GM21786 (cell line): Measurements from ENCODE around the gene CCPG1.

Source experiments
- ATAC-seq: cut with Tn5 transposase; IDR thresholded peaks from one replicate; pipeline ENCODE4 v1.9.1; 2021; ENCODE audit not compliant: unreplicated experiment

The CCPG1 gene

DNA sequence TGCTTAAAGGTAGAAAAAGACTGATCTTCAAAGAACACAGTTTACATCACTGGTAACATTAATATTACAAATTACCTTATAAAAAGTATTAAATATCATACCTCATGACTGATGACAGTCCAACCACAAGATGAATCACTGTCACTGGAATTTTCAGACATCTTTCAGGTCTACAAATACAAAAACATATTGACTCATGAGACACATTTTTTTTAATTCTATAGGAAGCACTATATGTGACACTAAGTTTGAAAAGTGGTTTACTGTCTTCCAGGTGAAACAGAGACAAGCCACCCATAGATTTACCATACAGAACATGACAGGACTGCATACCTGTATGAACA lies 18.9 kb downstream of the CCPG1 start:
- ATAC-seq: no peak

- ATAC-seq: no peak
Measured at GRCh38 chr15:55387027-55387426, 21.1 kb downstream of the CCPG1 start.

GRCh38 chr15:55383687-55384086 lies 24.5 kb downstream of the CCPG1 start:
- no peak for ATAC-seq

GRCh38 chr15:55381595-55381994 lies 26.6 kb downstream of the CCPG1 start:
- no peak for ATAC-seq

- no peak for ATAC-seq
Measured at GRCh38 chr15:55379095-55379494, 29.1 kb downstream of the CCPG1 start.

- ATAC-seq: peak; percentile 64
Measured at GRCh38 chr15:55372701-55373440, 35.3 kb downstream of the CCPG1 start.

DNA sequence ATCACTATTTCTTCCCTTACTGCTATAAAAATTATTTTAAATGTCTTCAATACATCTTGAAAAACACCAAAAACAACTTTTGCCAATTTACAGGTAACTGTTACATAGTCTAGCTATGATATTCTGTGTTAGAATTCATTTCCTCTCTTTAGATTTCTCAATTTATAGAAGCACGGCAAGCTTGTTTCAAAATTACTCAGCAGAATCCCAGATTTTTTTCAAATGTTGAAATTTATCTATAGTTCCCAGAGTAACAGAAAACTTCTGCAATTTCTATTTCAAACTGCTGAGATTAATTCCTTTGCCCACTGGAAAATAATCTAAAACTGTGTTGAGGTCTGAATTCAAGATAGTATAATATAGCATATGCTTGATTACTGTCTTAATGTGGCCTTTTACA lies 41.2 kb downstream of the CCPG1 start:
- no peak for ATAC-seq

- ATAC-seq: no peak
Measured at GRCh38 chr15:55362641-55363040, 45.5 kb downstream of the CCPG1 start.

DNA sequence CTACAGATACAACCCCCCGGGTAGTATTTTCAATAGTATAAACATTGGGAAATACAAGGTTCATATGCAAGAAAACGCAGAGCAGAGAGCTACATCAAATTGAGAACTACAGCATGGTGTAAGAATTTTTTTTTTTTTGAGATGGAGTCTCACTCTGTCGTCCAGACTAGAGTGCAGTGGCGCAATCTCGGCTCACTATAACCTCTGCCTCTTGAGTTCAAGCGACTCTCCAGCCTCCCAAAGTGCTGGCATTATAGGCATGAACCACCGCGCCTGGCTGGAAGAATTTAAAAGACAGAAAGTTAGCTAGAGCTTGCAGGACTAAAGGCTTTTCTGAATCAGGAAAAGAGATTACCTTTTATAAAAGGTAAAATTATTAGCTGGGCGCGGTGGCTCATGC lies 47.1 kb downstream of the CCPG1 start:
- ATAC-seq: no peak

DNA sequence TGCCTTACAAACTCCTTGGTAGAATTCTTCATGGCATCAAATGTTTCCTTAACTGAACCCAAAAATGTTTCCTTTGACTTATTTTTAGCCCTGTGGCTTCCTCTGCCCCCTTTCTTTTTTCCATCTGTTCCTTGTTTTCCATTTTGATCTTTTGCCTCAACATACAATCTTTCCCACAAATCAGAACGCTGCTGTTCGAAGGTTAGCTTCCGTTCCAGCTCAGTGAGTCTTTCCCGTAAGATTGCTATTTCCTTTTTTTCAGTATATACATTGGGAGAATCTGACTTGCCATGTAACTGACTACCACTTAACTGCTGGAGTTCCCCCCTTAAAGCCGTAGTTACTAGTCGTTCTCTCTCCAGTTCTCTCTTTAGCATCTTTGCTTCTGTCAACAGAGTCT lies 47.9 kb downstream of the CCPG1 start:
- no peak for ATAC-seq

- ATAC-seq: no peak
Measured at GRCh38 chr15:55358471-55358870, 49.7 kb downstream of the CCPG1 start.

DNA sequence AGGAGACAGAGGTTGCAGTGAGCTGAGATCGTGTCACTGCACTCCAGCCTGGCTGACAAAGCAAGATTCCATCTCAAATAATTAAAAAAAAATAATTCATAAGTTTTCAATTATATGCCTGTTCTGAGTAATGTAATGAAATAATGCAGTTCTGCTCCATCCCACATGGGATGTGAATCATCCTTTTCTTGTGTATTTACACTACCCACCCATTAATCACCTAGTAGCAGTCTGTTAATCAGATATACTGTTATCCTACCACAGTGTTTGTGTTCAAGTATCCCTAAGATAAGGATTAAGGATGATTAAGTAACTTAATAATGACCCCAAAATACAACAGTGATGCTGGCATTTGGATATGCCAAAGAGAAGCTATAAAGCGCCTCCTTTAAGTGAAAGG lies 50.4 kb downstream of the CCPG1 start:
- ATAC-seq: no peak

DNA sequence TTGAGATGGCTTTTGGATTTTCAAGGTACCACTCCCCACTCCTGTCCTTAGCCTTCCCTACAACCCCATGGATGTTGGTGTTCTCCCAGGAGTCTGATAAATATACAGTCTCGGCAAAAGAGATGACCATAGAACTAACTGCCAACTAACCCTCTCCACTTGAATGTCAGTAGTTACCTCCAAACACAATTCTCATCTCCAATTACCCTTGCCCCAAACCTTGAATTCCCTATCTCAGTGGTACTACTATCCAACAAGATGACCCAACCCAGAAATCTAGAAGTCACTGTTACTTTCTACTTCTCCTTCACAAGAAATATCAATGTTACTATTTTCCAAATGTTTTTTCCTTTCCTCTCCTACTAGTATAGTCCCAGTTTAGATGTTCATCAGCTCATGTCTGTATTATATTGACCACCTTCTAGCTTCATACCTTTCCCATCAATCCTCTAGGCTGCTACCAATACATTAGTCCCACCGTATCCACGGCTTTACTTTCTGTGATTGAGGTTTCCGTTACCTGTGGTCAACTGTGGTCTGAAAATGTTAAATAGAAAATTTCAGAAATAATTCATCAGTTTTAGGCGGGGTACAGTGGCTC lies 51.1 kb downstream of the CCPG1 start:
- ATAC-seq: no peak

- no peak for ATAC-seq
Measured at GRCh38 chr15:55353025-55353424, 55.1 kb downstream of the CCPG1 start.

DNA sequence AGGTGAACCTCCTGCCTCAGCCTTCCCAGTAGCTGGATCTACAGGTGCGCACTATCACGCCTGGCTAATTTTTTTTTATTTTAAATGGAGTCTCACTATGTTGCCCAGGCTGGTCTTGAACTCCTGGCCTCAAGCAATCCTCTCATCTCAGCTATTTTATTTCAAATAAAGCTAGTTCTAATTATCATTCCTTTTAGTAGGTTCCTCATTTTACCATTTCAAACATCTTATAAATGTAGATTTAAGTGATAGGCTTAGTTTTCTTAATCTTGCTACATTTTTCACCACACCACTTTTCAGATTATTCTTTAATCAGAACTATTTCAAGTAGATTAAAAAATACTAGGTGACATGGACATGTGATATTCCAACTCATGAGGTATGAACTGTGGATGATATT lies 58.9 kb downstream of the CCPG1 start:
- ATAC-seq: no peak

DNA sequence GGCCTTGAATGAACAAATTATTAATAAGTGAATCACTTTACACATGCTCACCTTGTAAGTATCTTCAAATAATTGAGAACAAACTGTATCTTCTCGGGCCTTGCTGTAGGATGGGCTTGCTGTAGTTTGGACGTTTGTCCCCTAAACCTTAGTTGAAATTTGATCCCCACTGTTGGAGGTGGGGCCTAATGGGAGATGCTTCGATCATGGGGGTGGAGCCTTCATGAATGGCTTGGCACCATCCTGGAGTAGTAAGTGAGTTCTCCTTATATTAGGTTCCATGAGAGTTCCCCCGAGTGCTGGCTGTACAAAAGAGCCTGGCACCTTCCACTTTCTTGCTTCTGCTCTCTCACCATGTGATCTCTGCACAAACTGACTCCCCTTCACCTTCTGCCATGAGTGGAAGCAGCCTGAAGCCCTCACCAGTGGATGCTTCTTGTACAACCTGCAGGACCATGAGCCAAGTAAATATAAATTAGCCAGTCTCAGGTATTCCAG lies 59.8 kb downstream of the CCPG1 start:
- no peak for ATAC-seq

DNA sequence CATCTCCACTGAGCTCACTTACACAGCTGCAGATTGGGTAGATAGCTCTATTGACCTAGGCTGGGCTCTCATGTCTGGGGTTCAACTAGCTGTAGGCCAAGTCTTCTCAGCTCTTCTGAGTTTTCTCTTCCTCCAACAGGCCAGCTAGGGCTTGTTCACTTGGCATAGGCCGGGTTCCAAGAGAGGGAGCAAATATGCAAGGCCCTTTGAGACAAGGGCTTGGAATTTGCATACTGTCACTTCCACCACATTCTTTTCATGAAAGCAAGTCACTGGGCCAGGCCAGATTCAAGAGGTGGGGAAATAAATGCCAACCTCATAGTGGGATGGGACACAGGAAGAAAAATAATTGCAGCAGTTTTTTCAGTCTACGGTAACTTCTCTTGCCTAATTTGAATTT lies 64.0 kb downstream of the CCPG1 start:
- ATAC-seq: no peak

DNA sequence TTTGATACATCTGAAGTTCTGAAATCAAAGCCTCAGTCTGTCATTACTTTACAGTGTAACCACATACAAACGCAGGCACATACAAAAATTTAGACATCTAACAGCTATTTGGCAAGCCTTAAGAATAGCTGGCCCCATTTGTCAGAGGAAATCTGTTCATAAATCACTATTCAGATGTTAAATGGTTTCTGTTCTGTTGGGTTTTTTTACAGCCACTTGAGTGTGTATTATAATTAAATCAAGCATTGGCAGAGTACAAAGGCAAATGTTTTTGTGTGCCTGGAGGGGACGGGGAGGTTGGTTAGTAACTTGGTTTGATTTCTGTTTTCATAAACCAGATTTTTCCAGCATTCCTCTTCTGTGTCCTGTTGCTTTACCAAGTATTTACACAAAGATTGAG lies 65.0 kb downstream of the CCPG1 start:
- no peak for ATAC-seq

DNA sequence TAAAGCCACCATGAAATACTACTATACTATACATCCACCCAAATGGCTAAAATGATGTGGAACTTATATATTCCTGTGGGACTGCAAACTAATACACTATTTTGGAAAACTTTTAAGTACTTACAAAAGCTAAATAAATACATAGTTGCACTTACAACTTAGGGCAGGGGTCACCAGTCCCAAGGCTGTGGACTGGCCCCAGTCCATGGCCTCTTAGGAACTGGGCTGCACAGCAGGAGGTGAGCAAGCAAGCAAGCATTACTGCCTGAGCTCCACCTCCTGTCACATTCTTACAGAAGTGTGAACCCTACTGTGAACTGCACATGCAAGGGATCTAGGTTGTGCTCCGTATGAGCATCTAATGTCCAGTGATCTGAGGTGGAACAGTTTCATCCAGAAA lies 71.0 kb downstream of the CCPG1 start:
- ATAC-seq: no peak

DNA sequence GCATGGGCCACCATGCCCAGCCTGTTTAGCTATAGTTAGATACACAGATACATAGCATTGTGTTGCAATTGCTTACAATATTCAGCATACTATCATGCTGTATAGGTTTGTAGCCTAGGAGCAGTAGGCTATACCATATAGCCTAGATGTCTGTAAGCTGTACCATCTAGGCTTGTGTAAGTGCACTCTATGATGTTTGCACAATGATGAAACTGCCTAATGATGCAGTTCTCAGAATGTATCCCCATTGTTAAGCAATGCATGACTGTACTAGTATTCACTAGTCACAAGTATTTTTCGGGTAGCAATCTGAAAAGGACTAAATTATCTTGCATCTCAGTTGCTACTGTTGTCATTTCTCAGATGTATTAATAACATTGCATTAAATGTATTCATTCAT lies 73.2 kb downstream of the CCPG1 start:
- ATAC-seq: no peak

GRCh38 chr15:55334371-55334770 lies 73.8 kb downstream of the CCPG1 start:
- ATAC-seq: no peak

- ATAC-seq: no peak
Measured at GRCh38 chr15:55327387-55327786, 80.8 kb downstream of the CCPG1 start.

DNA sequence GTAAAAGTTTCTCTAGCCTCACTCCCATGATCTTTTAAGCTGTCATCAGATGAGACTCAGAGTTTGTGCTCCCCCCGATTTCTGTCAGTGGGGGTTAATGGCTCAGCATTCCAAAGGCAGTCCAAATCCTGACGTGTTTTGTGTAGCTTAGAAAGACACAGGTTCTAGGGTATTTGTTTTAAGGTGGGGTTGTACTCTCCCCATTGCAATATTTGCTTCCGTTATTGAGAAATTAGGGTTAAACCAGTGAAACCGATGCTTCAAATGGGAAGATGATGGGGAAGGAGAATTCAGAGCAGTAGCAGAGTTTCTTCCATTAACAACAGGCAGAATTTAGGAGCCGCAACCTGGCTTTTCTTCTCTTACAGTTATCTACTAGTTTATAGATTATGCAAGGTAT lies 85.7 kb downstream of the CCPG1 start:
- no peak for ATAC-seq
